ENCODE results near the gene POP4. TPM values are rescaled to one million over a fixed set of nuclear protein-coding genes. Genes with fewer than 3 reads are reported as not detected.
A peak's percentile ranks its signal among the peaks of the same experiment; 100 is the strongest.
"Not testable (repeated sequence)": the region's sequence is repeated elsewhere in the genome, so short reads cannot be mapped to it uniquely, and the experiment has no call there.

Gene POP4
- total and polyA plus RNA-seq, 3 experiments from 2014 or later: 145 to 156 (median 150) TPM

GRCh38 chr19:29623726-29624488, 17.8 kb downstream of the POP4 start:
- Histone ChIP-seq H3K4me3 (ENCODE audit: low read length) (peak overlapping the region; percentile 1), H3K9me3 (ENCODE audit: low read length) (no peaks in the 10 kb centered on the region), H3K27me3 (ENCODE audit: insufficient read depth, low read length, poor library complexity, severe bottlenecking) (no peaks in the 10 kb centered on the region), H3K4me1 (ENCODE audit: insufficient read depth, low read length) (peaks cover 54% of the 10 kb centered on the region), H3K36me3 (ENCODE audit: insufficient read depth, low read length) (no peaks in the 10 kb centered on the region), H3K27ac (ENCODE audit: low read depth, low read length) (peak overlapping the region; percentile 41)
- Mint-ChIP-seq H3K27me3 (no peaks in the 10 kb centered on the region), H3K9me3 (no peaks in the 10 kb centered on the region), H3K4me3 (peak overlapping the region; percentile 35 to 88 (median 80)), H3K36me3 (no peaks in the 10 kb centered on the region), H3K27ac (peak overlapping the region; percentile 85 to 98 (median 97)), H3K4me1 (peaks cover 54 to 63% (median 61%) of the 10 kb centered on the region in 3 donors)
- DNase-seq: peak in 4 of 5 donors; percentile 11 to 59 (median 22)
- ChIA-PET POLR2A (interaction anchor here (0.7 to 2.2 kb wide), 6 partner anchors 13 to 91 kb away, joined by 4 to 15 read pairs (median 7); partner anchors contain the start of genes C19orf12, PLEKHF1 and POP4), CTCF (interaction anchor here (0.8 to 7.6 kb wide), 13 partner anchors 10 to 103 kb away, joined by 3 to 88 read pairs (median 5); partner anchors contain the start of genes PLEKHF1 and POP4)

- H3K4me3 Mint-ChIP-seq: peak overlapping the region; percentile 35 to 88 (median 80)
- peak in 1 of 5 donors; percentile 46 for DNase-seq
- POLR2A ChIA-PET: interaction anchor here (0.7 to 2.2 kb wide), 4 partner anchors 19 to 90 kb away, joined by 4 to 15 read pairs (median 12); partner anchors contain the start of genes C19orf12 and POP4
- no peaks in the 10 kb centered on the region for H3K36me3 Mint-ChIP-seq
- Histone ChIP-seq H3K27me3 (ENCODE audit: insufficient read depth, low read length, poor library complexity, severe bottlenecking) (no peaks in the 10 kb centered on the region), H3K4me1 (ENCODE audit: insufficient read depth, low read length) (peaks cover 54% of the 10 kb centered on the region), H3K4me3 (ENCODE audit: low read length) (peak overlapping the region; percentile 1), H3K9me3 (ENCODE audit: low read length) (no peaks in the 10 kb centered on the region), H3K27ac (ENCODE audit: low read depth, low read length) (peak overlapping the region; percentile 41), H3K36me3 (ENCODE audit: insufficient read depth, low read length) (no peaks in the 10 kb centered on the region)
- H3K4me1 Mint-ChIP-seq: peaks cover 54 to 63% (median 61%) of the 10 kb centered on the region in 3 donors
- no peaks in the 10 kb centered on the region for H3K27me3 Mint-ChIP-seq
- peak overlapping the region; percentile 85 to 98 (median 97) for H3K27ac Mint-ChIP-seq
- no peaks in the 10 kb centered on the region for H3K9me3 Mint-ChIP-seq
- CTCF ChIA-PET: interaction anchor here (0.8 to 7.6 kb wide), 10 partner anchors 10 to 92 kb away, joined by 3 to 88 read pairs (median 10); partner anchors contain the start of genes PLEKHF1 and POP4
Observed at GRCh38 chr19:29624489-29625185, 18.6 kb downstream of the POP4 start.

- Histone ChIP-seq H3K9me3 (ENCODE audit: low read length) (no peaks in the 10 kb centered on the region), H3K4me1 (ENCODE audit: insufficient read depth, low read length) (peaks cover 54% of the 10 kb centered on the region), H3K27ac (ENCODE audit: low read depth, low read length) (no peak overlapping the region), H3K36me3 (ENCODE audit: insufficient read depth, low read length) (no peaks in the 10 kb centered on the region), H3K4me3 (ENCODE audit: low read length) (no peak overlapping the region), H3K27me3 (ENCODE audit: insufficient read depth, low read length, poor library complexity, severe bottlenecking) (no peaks in the 10 kb centered on the region)
- DNase-seq: no peak
- H3K9me3 Mint-ChIP-seq: no peaks in the 10 kb centered on the region
- peaks cover 51 to 59% (median 56%) of the 10 kb centered on the region in 3 donors for H3K4me1 Mint-ChIP-seq
- ChIA-PET POLR2A (no interaction called here), CTCF (interaction anchor here (1.3 to 7.6 kb wide), 7 partner anchors 9 to 91 kb away, joined by 3 to 88 read pairs (median 13); partner anchors contain the start of genes PLEKHF1 and POP4)
- H3K36me3 Mint-ChIP-seq: no peaks in the 10 kb centered on the region
- H3K27ac Mint-ChIP-seq: peak overlapping the region; percentile 36 to 97 (median 79)
- H3K4me3 Mint-ChIP-seq: peak overlapping the region in 2 of 7 donors; percentile 16 to 73
- H3K27me3 Mint-ChIP-seq: no peaks in the 10 kb centered on the region
Observed at GRCh38 chr19:29625186-29625651, 19.1 kb downstream of the POP4 start.

- Histone ChIP-seq H3K4me3 (ENCODE audit: low read length) (no peak overlapping the region), H3K9me3 (ENCODE audit: low read length) (no peaks in the 10 kb centered on the region), H3K27me3 (ENCODE audit: insufficient read depth, low read length, poor library complexity, severe bottlenecking) (no peaks in the 10 kb centered on the region), H3K36me3 (ENCODE audit: insufficient read depth, low read length) (no peaks in the 10 kb centered on the region), H3K4me1 (ENCODE audit: insufficient read depth, low read length) (peaks cover 42% of the 10 kb centered on the region), H3K27ac (ENCODE audit: low read depth, low read length) (no peak overlapping the region)
- Mint-ChIP-seq H3K9me3 (no peaks in the 10 kb centered on the region), H3K4me1 (peaks cover 40 to 47% (median 45%) of the 10 kb centered on the region in 3 donors), H3K27me3 (no peaks in the 10 kb centered on the region), H3K36me3 (no peaks in the 10 kb centered on the region), H3K27ac (peak overlapping the region in 4 of 8 donors; percentile 29 to 92 (median 68)), H3K4me3 (no peak overlapping the region)
- no peak for DNase-seq
- ChIA-PET CTCF (interaction anchor here (1.5 to 5.6 kb wide), 3 partner anchors 40 to 90 kb away, joined by 4 to 56 read pairs (median 9); partner anchors contain the start of gene PLEKHF1), POLR2A (no interaction called here)
Observed at GRCh38 chr19:29626386-29626785, 20.3 kb downstream of the POP4 start.

GRCh38 chr19:29626832-29627231, 20.7 kb downstream of the POP4 start:
- H3K36me3 Mint-ChIP-seq; H3K9me3 Mint-ChIP-seq; POLR2A ChIA-PET; H3K27me3 Mint-ChIP-seq; H3K36me3 ChIP-seq (ENCODE audit: insufficient read depth, low read length); H3K27me3 ChIP-seq (ENCODE audit: insufficient read depth, low read length, poor library complexity, severe bottlenecking); H3K4me3 ChIP-seq (ENCODE audit: low read length); H3K27ac ChIP-seq (ENCODE audit: low read depth, low read length); H3K9me3 ChIP-seq (ENCODE audit: low read length); H3K4me3 Mint-ChIP-seq; DNase-seq: not testable (repeated sequence)
- peaks cover 35 to 42% (median 40%) of the 10 kb centered on the region in 3 donors for H3K4me1 Mint-ChIP-seq
- peak overlapping the region in 4 of 8 donors; percentile 24 to 77 (median 41) for H3K27ac Mint-ChIP-seq
- CTCF ChIA-PET: interaction anchor here (1.5 to 2.5 kb wide), 3 partner anchors 16 to 90 kb away, joined by 4 to 9 read pairs (median 6); no protein-coding TSS in a partner anchor
- peaks cover 38% of the 10 kb centered on the region for H3K4me1 ChIP-seq (ENCODE audit: insufficient read depth, low read length)

GRCh38 chr19:29628661-29629385, 22.7 kb downstream of the POP4 start:
- H3K27ac ChIP-seq (ENCODE audit: low read depth, low read length): no peak overlapping the region
- Mint-ChIP-seq H3K27ac (no peak overlapping the region), H3K4me1 (peaks cover 15 to 23% (median 20%) of the 10 kb centered on the region in 3 donors), H3K27me3 (no peaks in the 10 kb centered on the region), H3K36me3 (no peaks in the 10 kb centered on the region), H3K9me3 (no peaks in the 10 kb centered on the region), H3K4me3 (no peak overlapping the region)
- H3K27me3 ChIP-seq (ENCODE audit: insufficient read depth, low read length, poor library complexity, severe bottlenecking): no peaks in the 10 kb centered on the region
- ChIA-PET CTCF (no interaction called here), POLR2A (no interaction called here)
- no peaks in the 10 kb centered on the region for H3K36me3 ChIP-seq (ENCODE audit: insufficient read depth, low read length)
- H3K4me1 ChIP-seq (ENCODE audit: insufficient read depth, low read length): peaks cover 18% of the 10 kb centered on the region
- H3K4me3 ChIP-seq (ENCODE audit: low read length): no peak overlapping the region
- DNase-seq: no peak
- no peaks in the 10 kb centered on the region for H3K9me3 ChIP-seq (ENCODE audit: low read length)

- no peaks in the 10 kb centered on the region for H3K36me3 Mint-ChIP-seq
Observed at GRCh38 chr19:29629836-29630534, 23.9 kb downstream of the POP4 start.

More at GRCh38 chr19:29629836-29630534, 23.9 kb downstream of the POP4 start:
- H3K27ac ChIP-seq (ENCODE audit: low read depth, low read length): no peak overlapping the region
- no peaks in the 10 kb centered on the region for H3K36me3 ChIP-seq (ENCODE audit: insufficient read depth, low read length)
- Mint-ChIP-seq H3K4me1 (peaks cover 8 to 11% (median 9%) of the 10 kb centered on the region in 3 donors), H3K27ac (no peak overlapping the region), H3K27me3 (no peaks in the 10 kb centered on the region), H3K4me3 (no peak overlapping the region), H3K9me3 (peaks cover 0 to 2% (median 0%) of the 10 kb centered on the region in 5 donors)
- DNase-seq: no peak
- no peak overlapping the region for H3K4me3 ChIP-seq (ENCODE audit: low read length)
- ChIA-PET POLR2A (no interaction called here), CTCF (interaction anchor here (0.7 to 1.3 kb wide), 2 partner anchors 17 to 23 kb away, joined by 3 read pairs; no protein-coding TSS in a partner anchor)
- H3K9me3 ChIP-seq (ENCODE audit: low read length): no peaks in the 10 kb centered on the region
- peaks cover 6% of the 10 kb centered on the region for H3K4me1 ChIP-seq (ENCODE audit: insufficient read depth, low read length)
- H3K27me3 ChIP-seq (ENCODE audit: insufficient read depth, low read length, poor library complexity, severe bottlenecking): no peaks in the 10 kb centered on the region

All from CD8-positive, alpha-beta memory T cell (primary cell).